NCI-H2107 treated with DMSO at 0.1 percent for 48 hours (cell line): Measurements from ENCODE around the gene KIF3A.

Experiments
- DNase-seq: peaks from one replicate; lab custom pipeline; 2025; ENCODE audit not compliant: unreplicated experiment; lab: John Stamatoyannopoulos, UW

Gene KIF3A

GRCh38 chr5:132771503-132771998 is 34.2 kb upstream of the KIF3A start:
- DNase-seq, result no peak

- DNase-seq, result no peak
These were observed 33.3 kb upstream of the KIF3A start for GRCh38 chr5:132770476-132771159.

- no peak for DNase-seq
These were observed 31.1 kb upstream of the KIF3A start for GRCh38 chr5:132768485-132768868.

- DNase-seq, result no peak
These were observed 29.8 kb upstream of the KIF3A start for GRCh38 chr5:132767150-132767549.

GRCh38 chr5:132766806-132767055 is 29.4 kb upstream of the KIF3A start:
- no peak for DNase-seq

- DNase-seq, result no peak
These were observed 28.9 kb upstream of the KIF3A start for GRCh38 chr5:132766020-132766805.

- DNase-seq, result no peak
These were observed 28.1 kb upstream of the KIF3A start for GRCh38 chr5:132765311-132766019.

- no peak for DNase-seq
These were observed 27.4 kb upstream of the KIF3A start for GRCh38 chr5:132764671-132765238.

- DNase-seq, result no peak
These were observed 26.7 kb upstream of the KIF3A start for GRCh38 chr5:132764051-132764450.

- no peak for DNase-seq
These were observed 26.1 kb upstream of the KIF3A start for GRCh38 chr5:132763181-132764036.

GRCh38 chr5:132762246-132763000 is 25.1 kb upstream of the KIF3A start:
- no peak for DNase-seq

- DNase-seq, result no peak
These were observed 24.2 kb upstream of the KIF3A start for GRCh38 chr5:132761321-132762240.

- no peak for DNase-seq
These were observed 23.4 kb upstream of the KIF3A start for GRCh38 chr5:132760601-132761317.

- no peak for DNase-seq
These were observed 22.7 kb upstream of the KIF3A start for GRCh38 chr5:132760049-132760420.

GRCh38 chr5:132759114-132760048 is 22.0 kb upstream of the KIF3A start:
- DNase-seq, result no peak

- DNase-seq, result no peak
These were observed 21.1 kb upstream of the KIF3A start for GRCh38 chr5:132758451-132758850.

- DNase-seq, result no peak
These were observed 19.2 kb upstream of the KIF3A start for GRCh38 chr5:132756542-132756941.
